Measurements from ENCODE around the gene ZSWIM7.
A peak's percentile ranks its signal among the peaks of the same experiment; 100 is the strongest.

The ZSWIM7 gene, protein sequence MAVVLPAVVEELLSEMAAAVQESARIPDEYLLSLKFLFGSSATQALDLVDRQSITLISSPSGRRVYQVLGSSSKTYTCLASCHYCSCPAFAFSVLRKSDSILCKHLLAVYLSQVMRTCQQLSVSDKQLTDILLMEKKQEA

DNA sequence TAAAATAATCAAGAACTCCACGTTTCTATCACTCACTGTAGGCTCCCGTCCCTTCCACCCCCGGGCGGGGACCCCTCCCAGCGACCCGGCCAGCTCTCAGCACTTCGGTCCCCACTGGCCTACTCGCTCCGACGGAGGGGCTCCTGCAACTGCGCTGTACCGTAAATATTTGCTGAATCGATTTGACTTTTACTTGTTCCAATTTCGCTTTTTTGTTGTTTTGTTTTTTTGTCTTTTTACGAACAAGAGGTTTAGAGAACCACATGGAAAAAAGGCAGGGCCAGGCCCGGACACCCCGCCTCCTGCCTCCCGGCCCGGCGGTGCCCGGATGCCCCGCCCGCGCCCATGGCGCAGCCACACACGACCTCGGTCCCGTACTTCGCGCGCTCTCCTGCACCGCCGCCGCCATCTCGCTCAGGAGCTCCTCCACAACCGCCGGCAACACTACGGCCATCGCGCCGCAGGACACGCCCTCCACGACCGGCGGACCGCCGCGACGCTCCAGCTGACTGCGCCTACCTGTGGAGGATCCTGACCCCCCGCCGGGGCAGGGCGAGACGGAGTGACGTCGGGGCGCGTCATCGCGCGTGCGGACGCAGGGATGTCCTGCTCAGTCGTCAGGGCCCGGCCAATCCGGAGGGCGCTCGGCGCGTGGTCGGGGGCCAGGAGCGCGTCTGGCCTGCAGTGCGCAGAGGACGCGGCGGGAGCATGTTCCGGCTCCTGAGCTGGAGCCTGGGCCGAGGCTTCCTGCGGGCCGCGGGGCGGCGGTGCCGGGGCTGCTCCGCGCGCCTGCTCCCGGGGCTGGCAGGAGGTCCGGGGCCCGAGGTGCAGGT lies at the start of gene ZSWIM7, which contains the start of gene TTC19:
TSS of gene ZSWIM7 (minus strand) at position 564 of the 833 bp plus-strand sequence. CDS start at position 454, 110 bp downstream.
TSS of gene TTC19 (plus strand) at position 684 of the 833 bp plus-strand sequence. CDS start at position 709, 25 bp downstream.
- TF ChIP-seq, protein P1, sequence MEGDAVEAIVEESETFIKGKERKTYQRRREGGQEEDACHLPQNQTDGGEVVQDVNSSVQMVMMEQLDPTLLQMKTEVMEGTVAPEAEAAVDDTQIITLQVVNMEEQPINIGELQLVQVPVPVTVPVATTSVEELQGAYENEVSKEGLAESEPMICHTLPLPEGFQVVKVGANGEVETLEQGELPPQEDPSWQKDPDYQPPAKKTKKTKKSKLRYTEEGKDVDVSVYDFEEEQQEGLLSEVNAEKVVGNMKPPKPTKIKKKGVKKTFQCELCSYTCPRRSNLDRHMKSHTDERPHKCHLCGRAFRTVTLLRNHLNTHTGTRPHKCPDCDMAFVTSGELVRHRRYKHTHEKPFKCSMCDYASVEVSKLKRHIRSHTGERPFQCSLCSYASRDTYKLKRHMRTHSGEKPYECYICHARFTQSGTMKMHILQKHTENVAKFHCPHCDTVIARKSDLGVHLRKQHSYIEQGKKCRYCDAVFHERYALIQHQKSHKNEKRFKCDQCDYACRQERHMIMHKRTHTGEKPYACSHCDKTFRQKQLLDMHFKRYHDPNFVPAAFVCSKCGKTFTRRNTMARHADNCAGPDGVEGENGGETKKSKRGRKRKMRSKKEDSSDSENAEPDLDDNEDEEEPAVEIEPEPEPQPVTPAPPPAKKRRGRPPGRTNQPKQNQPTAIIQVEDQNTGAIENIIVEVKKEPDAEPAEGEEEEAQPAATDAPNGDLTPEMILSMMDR (IDR thresholded peaks at IDR 0.05; ENCODE audit: borderline replicate concordance, insufficient read depth, low read depth, low read length): no peak
- H3K4me3 ChIP-seq (ENCODE audit: low read depth, low read length): peak within 1 kb of the TSS; percentile 97

DNA sequence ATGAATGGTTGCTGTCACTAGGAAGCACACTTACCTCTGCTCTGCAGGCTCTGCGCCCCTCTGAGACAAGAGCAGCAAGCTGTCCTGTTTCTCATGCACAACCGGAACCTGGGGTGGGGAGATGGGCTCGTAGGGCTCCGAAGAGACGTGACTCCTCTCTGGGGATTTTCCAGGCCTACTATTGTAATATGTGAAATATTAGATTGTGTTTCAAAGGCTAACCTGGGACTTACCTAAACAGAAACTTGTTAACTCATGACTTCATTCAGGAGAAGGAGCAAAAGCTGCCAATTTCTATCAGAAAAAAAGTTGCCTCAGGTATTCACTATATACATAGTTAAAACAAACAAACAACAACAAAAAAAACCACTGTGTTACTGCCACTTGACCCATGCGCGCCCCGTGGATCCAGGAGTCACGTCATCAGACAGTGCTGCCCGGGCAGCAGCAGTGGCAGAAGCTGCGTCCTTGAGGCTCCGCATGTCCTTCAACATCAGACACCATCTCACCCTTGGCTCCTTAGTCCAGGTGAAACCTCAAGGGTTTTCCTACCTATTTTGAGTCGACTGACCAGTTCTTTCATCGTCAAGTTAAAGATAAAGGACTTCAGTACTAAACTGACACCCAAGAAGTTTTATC lies 49.4 kb upstream of the ZSWIM7 start:
- TF ChIP-seq, protein P1 (IDR thresholded peaks at IDR 0.05; ENCODE audit: borderline replicate concordance, insufficient read depth, low read depth, low read length): no peak
- H3K4me3 ChIP-seq (ENCODE audit: low read depth, low read length): no peak overlapping the region

DNA sequence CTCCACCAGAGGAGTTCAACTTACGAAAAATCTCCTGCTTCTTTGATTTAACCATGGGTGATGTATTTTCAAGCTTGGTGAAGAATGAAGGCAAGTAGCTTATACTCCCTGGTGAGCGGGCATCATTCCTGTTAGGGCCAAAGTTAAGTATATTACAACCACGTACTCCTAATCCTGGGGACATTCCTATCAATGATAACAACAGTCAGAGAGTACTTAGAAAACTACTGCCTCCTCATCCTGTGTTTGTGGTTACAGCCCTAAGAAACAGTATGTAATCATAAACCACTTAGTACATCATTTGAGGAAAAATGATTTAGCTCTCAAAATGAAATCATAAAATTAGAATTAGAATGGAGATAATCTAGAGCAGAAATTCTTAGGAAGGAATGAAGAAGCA lies 47.5 kb upstream of the ZSWIM7 start:
- TF ChIP-seq, protein P1 (IDR thresholded peaks at IDR 0.05; ENCODE audit: borderline replicate concordance, insufficient read depth, low read depth, low read length): no peak
- H3K4me3 ChIP-seq (ENCODE audit: low read depth, low read length): no peak overlapping the region

DNA sequence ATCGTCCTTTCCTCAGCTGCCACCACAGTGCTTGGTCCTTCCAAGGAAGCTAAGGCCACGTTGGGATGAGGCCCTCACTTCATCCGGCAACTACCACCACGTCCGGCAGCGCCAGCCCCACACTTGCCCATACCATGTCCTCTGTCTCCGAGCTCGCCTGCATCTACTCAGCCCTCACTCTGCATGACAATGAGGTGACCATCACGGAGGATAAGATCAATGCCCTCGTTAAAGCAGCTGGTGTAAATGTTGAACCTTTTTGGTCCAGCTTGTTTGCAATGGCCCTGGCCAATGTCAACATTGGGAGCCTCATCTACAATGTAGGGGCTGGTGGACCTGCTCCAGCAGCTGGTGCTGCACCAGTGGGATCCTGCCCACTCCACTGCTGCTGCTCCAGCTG lies 45.0 kb upstream of the ZSWIM7 start:
- TF ChIP-seq, protein P1 (IDR thresholded peaks at IDR 0.05; ENCODE audit: borderline replicate concordance, insufficient read depth, low read depth, low read length): no peak
- H3K4me3 ChIP-seq (ENCODE audit: low read depth, low read length): no peak overlapping the region

DNA sequence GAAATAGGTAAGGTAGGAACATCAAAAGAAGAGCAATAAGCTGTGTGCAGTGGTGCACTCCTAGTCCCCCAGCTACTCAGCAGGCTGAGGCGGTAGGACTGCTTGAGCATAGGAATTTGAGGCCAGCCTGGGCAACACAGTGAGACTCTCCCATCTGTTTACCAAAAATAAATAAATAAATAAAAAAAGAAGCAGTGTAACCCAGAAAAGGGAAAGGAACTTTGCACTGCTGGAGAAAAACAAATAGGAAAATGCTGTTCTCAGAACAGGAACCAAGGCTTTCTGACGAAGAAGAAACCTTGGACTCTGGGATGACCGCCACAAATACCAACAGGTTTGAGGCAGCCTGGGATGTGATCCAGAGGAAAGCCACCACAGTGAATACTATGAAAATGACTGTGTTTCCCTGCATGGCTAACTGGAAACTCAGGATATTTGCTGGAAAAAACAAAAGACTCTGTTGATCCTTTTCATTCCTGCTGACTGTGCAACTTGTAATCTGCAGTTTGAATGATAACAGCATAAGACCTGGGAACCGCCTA lies 41.3 kb upstream of the ZSWIM7 start:
- H3K4me3 ChIP-seq (ENCODE audit: low read depth, low read length): no peak overlapping the region
- TF ChIP-seq, protein P1 (IDR thresholded peaks at IDR 0.05; ENCODE audit: borderline replicate concordance, insufficient read depth, low read depth, low read length): no peak

DNA sequence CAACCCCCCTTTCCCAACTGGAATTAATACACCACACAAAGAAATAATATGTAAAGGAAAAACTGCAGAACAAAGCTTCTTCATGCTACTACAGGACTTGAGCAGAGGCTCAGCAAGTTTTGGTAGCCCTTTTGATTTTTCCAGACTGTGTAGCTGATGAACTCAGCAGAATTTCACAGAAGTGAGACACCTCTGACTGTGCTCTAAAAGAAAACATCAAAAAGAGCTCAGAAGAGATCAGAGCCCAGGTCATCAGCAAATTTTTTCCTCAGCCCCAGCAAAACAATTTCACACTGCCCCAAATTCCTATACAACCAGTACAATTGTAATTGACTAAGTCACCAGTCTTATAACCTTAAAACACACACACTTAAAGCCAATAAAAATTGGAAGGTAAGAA lies 38.1 kb upstream of the ZSWIM7 start:
- TF ChIP-seq, protein P1 (IDR thresholded peaks at IDR 0.05; ENCODE audit: borderline replicate concordance, insufficient read depth, low read depth, low read length): no peak
- no peak overlapping the region for H3K4me3 ChIP-seq (ENCODE audit: low read depth, low read length)
